B cell (primary cell): ENCODE measurements around the gene RIN3. TPM values are rescaled to one million over a fixed set of nuclear protein-coding genes. Genes with fewer than 3 reads are reported as not detected.

Experiments
- ATAC-seq: fragments of 200-7000 bp; cut with Tn5 transposase; one replicate; pipeline ENCODE4 v1.10.0; 2021; ENCODE audit warnings: low read depth, mild to moderate bottlenecking, moderate number of reproducible peaks, moderate library complexity
- CTCF ChIA-PET: fragments of 350-600 bp; sonication (Branson Sonifier 250); formaldehyde crosslinking; loops from one replicate; lab custom pipeline; 2021; ENCODE audit warnings: antibody characterized with exemption, inconsistent platforms; lab: Charles Lee
- POLR2A ChIA-PET: fragments of 350-600 bp; sonication (Branson Sonifier 250); formaldehyde crosslinking; loops from one replicate; lab custom pipeline; 2021; ENCODE audit warnings: antibody characterized with exemption; lab: Charles Lee
- DNase-seq: peaks from one replicate; pipeline ENCODE4 v3.0.0; 2013
- H2AFZ ChIP-seq: 2 replicates; pipeline ENCODE4 v1.6.1; 2012; ENCODE audit warnings: mild to moderate bottlenecking, low read depth, low read length; ENCODE audit not compliant: insufficient read depth, poor library complexity, severe bottlenecking
- H3K27ac ChIP-seq, 2 donors: 1 replicate in 1 of 2; 2 replicates in 1 of 2; pipeline ENCODE4 v1.5.1; 2012 to 2013; ENCODE audit warnings: low read length in 2 of 2, mild to moderate bottlenecking in 2 of 2, moderate library complexity in 1 of 2
- H3K27me3 ChIP-seq, 4 experiments: fragments of 200-600 bp in 1 of 4; sonication (generic) in 1 of 4; replicated peaks in 1 of 4; 1 replicate in 2 of 4; 2 replicates in 2 of 4; pipeline versions ENCODE4 v1.6.1 to v1.7.0; 2013 to 2016; ENCODE audit warnings: low read length in 3 of 4, mild to moderate bottlenecking in 2 of 4, mixed read lengths in 1 of 4, moderate library complexity in 1 of 4; ENCODE audit not compliant: insufficient read depth in 4 of 4, control insufficient read depth in 3 of 4; ENCODE audit errors: control extremely low read depth in 1 of 4
- H3K36me3 ChIP-seq, 2 experiments: replicated peaks in 1 of 2; 1 replicate in 1 of 2; 2 replicates in 1 of 2; pipeline versions ENCODE4 v1.6.1 to v1.7.1; 2013; ENCODE audit warnings: low read length in 1 of 2; ENCODE audit not compliant: insufficient read depth in 2 of 2, control insufficient read depth in 1 of 2; ENCODE audit errors: control extremely low read depth in 1 of 2, extremely low read depth in 1 of 2
- H3K4me1 ChIP-seq, 2 donors: fragments of 200-600 bp in 1 of 2; sonication (generic) in 1 of 2; 1 replicate in 1 of 2; 2 replicates in 1 of 2; pipeline versions ENCODE4 v1.5.1 to v1.6.1; 2013 to 2017; ENCODE audit warnings: low read length in 2 of 2; ENCODE audit not compliant: control insufficient read depth in 2 of 2, insufficient read depth in 2 of 2
- H3K4me2 ChIP-seq: replicated peaks from 2 replicates; pipeline ENCODE3; 2012; ENCODE audit warnings: mild to moderate bottlenecking, low read depth, low read length; ENCODE audit not compliant: poor library complexity, severe bottlenecking
- H3K4me3 ChIP-seq, 5 experiments: fragments of 200-600 bp in 1 of 5; sonication (generic) in 1 of 5; 1 replicate in 3 of 5; 2 replicates in 2 of 5; pipeline versions ENCODE4 v1.5.1 to v1.7.0; 2011 to 2016; ENCODE audit warnings: low read length in 4 of 5, mild to moderate bottlenecking in 4 of 5, low read depth in 2 of 5, control low read depth in 1 of 5, moderate library complexity in 1 of 5; ENCODE audit not compliant: insufficient read depth in 1 of 5; ENCODE audit errors: control extremely low read depth in 1 of 5, extremely low read depth in 1 of 5
- H3K79me2 ChIP-seq: fragments of 200-600 bp; sonication (generic); one replicate; pipeline ENCODE4 v1.6.0; 2016; ENCODE audit warnings: low read length; ENCODE audit not compliant: control insufficient read depth, insufficient read depth
- H3K9ac ChIP-seq: fragments of 200-600 bp; sonication (generic); 2 replicates; pipeline ENCODE4 v1.6.1; 2017; ENCODE audit warnings: mild to moderate bottlenecking, low read length, moderate library complexity
- H3K9me3 ChIP-seq, 3 donors: one replicate each; pipeline versions ENCODE4 v1.6.1 to v1.7.1; 2013; ENCODE audit warnings: low read length in 2 of 3; ENCODE audit not compliant: control insufficient read depth in 2 of 3, insufficient read depth in 1 of 3; ENCODE audit errors: control extremely low read depth in 1 of 3
- H4K20me1 ChIP-seq: 2 replicates; pipeline ENCODE4 v1.6.0; 2012; ENCODE audit warnings: mild to moderate bottlenecking, low read length; ENCODE audit not compliant: insufficient read depth, control insufficient read depth, poor library complexity, severe bottlenecking
- H3K27ac Mint-ChIP-seq: one replicate; pipeline ENCODE4 v1.8.0; 2021; ENCODE audit warnings: mixed read lengths
- H3K27me3 Mint-ChIP-seq: one replicate; pipeline ENCODE4 v1.8.0; 2021; ENCODE audit warnings: mixed read lengths
- H3K4me1 Mint-ChIP-seq: one replicate; pipeline ENCODE4 v1.8.0; 2021; ENCODE audit warnings: mixed read lengths
- H3K4me3 Mint-ChIP-seq: one replicate; pipeline ENCODE4 v1.8.0; 2021; ENCODE audit warnings: mixed read lengths
- H3K9me3 Mint-ChIP-seq: one replicate; pipeline ENCODE4 v1.8.0; 2022; ENCODE audit warnings: mixed read lengths; ENCODE audit not compliant: insufficient read depth
- CTCF ChIP-seq: fragments of 200-600 bp; IDR thresholded peaks from one replicate; pipeline ENCODE4 v1.8.0; 2022; ENCODE audit warnings: antibody characterized with exemption, mild to moderate bottlenecking
- EZH2 ChIP-seq: IDR thresholded peaks from 2 replicates; pipeline ENCODE4 v1.6.1; 2012; ENCODE audit warnings: borderline replicate concordance, low read depth, mild to moderate bottlenecking, moderate library complexity, low read length; ENCODE audit not compliant: insufficient read depth, poor library complexity, severe bottlenecking
- WGBS: methylation state at CpG from one replicate; pipeline ENCODE4 v1.1.5; 2013; ENCODE audit warnings: missing lambda C conversion rate; ENCODE audit not compliant: insufficient coverage; 5-methylcytosine and 5-hydroxymethylcytosine counted together
- intact Hi-C: fragments of 100-400 bp; cut with micrococcal nuclease; formaldehyde crosslinking; loops from one replicate; pipeline ENCODE4 v1.10.0; 2022
- polyA plus RNA-seq: library from polyadenylated mRNA; depleted of rRNA; stranded (reverse); fragments of >200 nt; gene quantifications from 2 replicates; pipeline ENCODE4 v1.2.3, GENCODE V29; 2012
- total RNA-seq, 2 donors: library from RNA; stranded (reverse); fragments of 120-200 nt in 1 of 2; gene quantifications; 1 replicate in 1 of 2; 2 replicates in 1 of 2; pipeline versions ENCODE4 v1.2.3 to v1.2.4, GENCODE V29; 2013 to 2022

The RIN3 gene
- total and polyA plus RNA-seq, 2 donors (not counting 1 experiment from before 2014, with no cell fraction given) = 62.1 to 123 TPM

DNA sequence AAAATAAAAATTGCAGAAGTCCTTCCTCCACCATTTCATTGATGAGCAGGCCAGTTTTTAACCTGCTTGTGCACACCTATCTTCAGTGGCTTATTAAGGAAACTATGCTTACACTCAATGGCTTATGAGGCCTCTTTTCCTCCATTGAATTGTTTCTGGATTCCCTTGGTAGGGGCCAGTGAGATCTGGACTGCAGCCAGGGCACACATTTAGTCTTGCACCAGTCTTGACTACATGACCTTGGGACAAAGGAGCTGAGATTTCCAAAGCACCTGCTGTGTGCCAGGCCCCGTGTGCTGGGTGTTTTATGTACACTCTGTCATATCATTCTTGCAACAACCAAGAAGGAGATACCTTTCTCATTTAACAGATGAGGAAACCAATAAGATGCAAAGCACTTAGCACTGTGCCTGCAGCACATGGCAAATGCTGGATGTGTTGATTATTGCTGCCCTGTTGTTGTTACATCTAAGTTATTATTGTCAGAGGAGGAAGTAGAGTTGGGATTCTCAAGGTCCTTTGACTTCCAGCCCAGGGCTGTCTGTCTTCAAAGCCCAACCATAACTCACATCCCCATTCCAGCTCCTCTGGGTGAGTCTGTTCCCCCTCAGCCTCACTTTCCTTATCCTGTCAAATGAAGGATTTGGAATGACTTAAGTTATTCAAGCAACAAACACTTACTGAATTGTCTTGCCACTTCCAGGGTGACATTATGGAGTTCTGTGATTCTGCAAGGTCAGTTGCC lies 31.6 kb upstream of the RIN3 start:
- TF ChIP-seq CTCF (no peak), EZH2 (no peak)
- Mint-ChIP-seq H3K9me3 (peaks cover 3% of the 10 kb centered on the region), H3K4me3 (no peak overlapping the region), H3K4me1 (no peaks in the 10 kb centered on the region), H3K27me3 (peaks cover 27% of the 10 kb centered on the region), H3K27ac (no peak overlapping the region)
- CTCF ChIA-PET = no interaction called here
- H3K36me3 ChIP-seq = no peaks in the 10 kb centered on the region
- ATAC-seq = no peak
- POLR2A ChIA-PET = no interaction called here
- no peaks in the 10 kb centered on the region for H3K79me2 ChIP-seq
- H3K9ac ChIP-seq = no peak overlapping the region
- H3K4me3 ChIP-seq = no peak overlapping the region
- DNase-seq = no peak
- no peak overlapping the region for H3K27ac ChIP-seq
- peaks cover 0 to 30% (median 5%) of the 10 kb centered on the region in 4 experiments for H3K27me3 ChIP-seq
- no peak overlapping the region for H2AFZ ChIP-seq
- H4K20me1 ChIP-seq = no peaks in the 10 kb centered on the region
- no peaks in the 10 kb centered on the region for H3K4me1 ChIP-seq
- 100% methylated on average over 1 of the region's 1 CpG for WGBS
- intact Hi-C loops = no loop called here
- H3K4me2 ChIP-seq = no peak overlapping the region
- H3K9me3 ChIP-seq = peaks cover 0 to 3% (median 0%) of the 10 kb centered on the region in 3 donors

DNA sequence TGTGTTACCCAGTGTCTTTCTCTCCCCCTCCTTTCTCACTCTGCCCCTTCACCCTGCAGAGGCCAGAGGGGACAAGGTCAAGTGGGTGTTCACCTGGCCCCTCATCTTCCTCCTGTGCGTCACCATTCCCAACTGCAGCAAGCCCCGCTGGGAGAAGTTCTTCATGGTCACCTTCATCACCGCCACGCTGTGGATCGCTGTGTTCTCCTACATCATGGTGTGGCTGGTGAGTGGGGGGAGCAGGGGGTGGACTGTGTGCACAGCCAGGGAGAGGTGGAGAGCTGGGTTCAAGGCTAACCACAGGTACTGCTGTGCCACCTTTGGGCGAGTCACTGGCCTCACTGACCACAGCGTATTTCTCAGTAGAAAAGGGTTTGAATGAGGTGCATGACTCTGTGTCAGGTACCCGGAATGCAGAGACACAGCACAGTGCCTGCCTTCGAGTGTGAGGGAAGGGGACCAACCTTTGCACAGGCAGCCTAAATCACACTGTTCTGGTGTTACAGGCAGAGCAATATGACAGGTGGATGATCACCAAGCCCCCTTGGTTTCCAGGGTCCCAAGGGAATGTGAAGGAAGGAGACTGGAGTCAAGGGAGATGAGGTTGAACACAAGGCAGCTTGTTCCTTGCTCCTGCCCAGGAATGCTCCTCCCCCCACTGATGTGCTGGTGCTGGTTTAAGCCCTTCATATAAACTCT lies 30.8 kb upstream of the RIN3 start:
- WGBS = 87% methylated on average over 8 of the region's 9 CpGs
- ChIA-PET CTCF (no interaction called here), POLR2A (no interaction called here)
- Histone ChIP-seq H3K27ac (no peak overlapping the region), H4K20me1 (no peaks in the 10 kb centered on the region), H3K79me2 (no peaks in the 10 kb centered on the region), H3K4me3 (no peak overlapping the region), H3K4me2 (no peak overlapping the region), H3K9ac (no peak overlapping the region), H3K9me3 (peaks cover 0 to 3% (median 0%) of the 10 kb centered on the region in 3 donors), H2AFZ (no peak overlapping the region), H3K36me3 (no peaks in the 10 kb centered on the region), H3K4me1 (no peaks in the 10 kb centered on the region), H3K27me3 (peaks cover 0 to 31% (median 5%) of the 10 kb centered on the region in 4 experiments)
- Mint-ChIP-seq H3K4me3 (no peak overlapping the region), H3K27me3 (peaks cover 32% of the 10 kb centered on the region), H3K4me1 (no peaks in the 10 kb centered on the region), H3K27ac (no peak overlapping the region), H3K9me3 (peaks cover 3% of the 10 kb centered on the region)
- no peak for DNase-seq
- intact Hi-C loops = no loop called here
- TF ChIP-seq EZH2 (no peak), CTCF (no peak)
- ATAC-seq = no peak
